Loucy (cell line): Measurements from ENCODE around the gene ARHGEF12.

Experiments used
- H2AFZ ChIP-seq: fragments of 200-600 bp; sonication (generic); 2 replicates; pipeline ENCODE4 v1.6.0; 2016; ENCODE audit warnings: antibody characterized with exemption, mild to moderate bottlenecking, low read length, moderate library complexity
- H3F3A ChIP-seq: fragments of 200-600 bp; 2 replicates; pipeline ENCODE4 v1.6.0; 2016; ENCODE audit warnings: antibody characterized with exemption, low read depth, mild to moderate bottlenecking
- H3K27me3 ChIP-seq: fragments of 200-600 bp; sonication (generic); 2 replicates; pipeline ENCODE4 v1.6.1; 2014; ENCODE audit warnings: low read length, mild to moderate bottlenecking; ENCODE audit not compliant: insufficient read depth, poor library complexity, severe bottlenecking
- H3K36me3 ChIP-seq: fragments of 200-600 bp; sonication (generic); 2 replicates; pipeline ENCODE4 v1.6.1; 2016; ENCODE audit warnings: low read length; ENCODE audit not compliant: insufficient read depth
- H3K4me1 ChIP-seq: fragments of 200-600 bp; sonication (generic); 2 replicates; pipeline ENCODE4 v1.5.1; 2014; ENCODE audit warnings: low read length, mild to moderate bottlenecking; ENCODE audit not compliant: insufficient read depth, poor library complexity, severe bottlenecking
- H3K4me2 ChIP-seq: fragments of 200-600 bp; sonication (generic); 2 replicates; pipeline ENCODE4 v1.6.0; 2014; ENCODE audit warnings: antibody characterized with exemption, low read length, low read depth, mild to moderate bottlenecking; ENCODE audit not compliant: poor library complexity, severe bottlenecking
- H3K4me3 ChIP-seq: fragments of 200-600 bp; sonication (generic); 2 replicates; pipeline ENCODE4 v1.5.1; 2014; ENCODE audit warnings: low read length, mild to moderate bottlenecking, mixed read lengths; ENCODE audit not compliant: poor library complexity, severe bottlenecking
- H3K79me2 ChIP-seq: fragments of 200-600 bp; sonication (generic); 2 replicates; pipeline ENCODE4 v1.6.1; 2014; ENCODE audit warnings: low read length; ENCODE audit not compliant: insufficient read depth
- H3K9ac ChIP-seq: fragments of 200-600 bp; sonication (generic); 2 replicates; pipeline ENCODE4 v1.6.0; 2014; ENCODE audit warnings: mild to moderate bottlenecking, low read depth, low read length, moderate library complexity; ENCODE audit not compliant: poor library complexity, severe bottlenecking
- H3K9me2 ChIP-seq: fragments of 200-600 bp; sonication (generic); replicated peaks from 2 replicates; pipeline ENCODE4 v1.6.1; 2016; ENCODE audit warnings: low read depth, low read length, mixed read lengths
- H3K9me3 ChIP-seq: fragments of 200-600 bp; sonication (generic); 2 replicates; pipeline ENCODE4 v1.6.1; 2014; ENCODE audit warnings: mild to moderate bottlenecking, antibody characterized with exemption, low read length, low read depth; ENCODE audit not compliant: insufficient read depth
- H4K20me1 ChIP-seq: fragments of 200-600 bp; sonication (generic); 2 replicates; pipeline ENCODE4 v1.6.0; 2014; ENCODE audit warnings: antibody characterized with exemption, low read length, mild to moderate bottlenecking; ENCODE audit not compliant: insufficient read depth, poor library complexity, severe bottlenecking
- CTCF ChIP-seq: fragments of 200-600 bp; sonication (generic); conservative IDR thresholded peaks from 2 replicates; pipeline ENCODE4 v1.5.1; 2014; ENCODE audit warnings: mild to moderate bottlenecking, antibody characterized with exemption, low read length
- EZH2phosphoT487 ChIP-seq: fragments of 200-600 bp; IDR thresholded peaks from 2 replicates; pipeline ENCODE4 v1.6.1; 2018; ENCODE audit warnings: antibody characterized with exemption, mild to moderate bottlenecking, moderate library complexity, borderline replicate concordance

Gene ARHGEF12

GRCh38 chr11:120518356-120518755, 182.1 kb downstream of the ARHGEF12 start:
- Histone ChIP-seq H3K27me3 (no peaks in the 10 kb centered on the region), H3K36me3 (no peaks in the 10 kb centered on the region), H3K4me2 (no peak overlapping the region), H3K9me3 (no peaks in the 10 kb centered on the region), H4K20me1 (no peaks in the 10 kb centered on the region), H3F3A (no peaks in the 10 kb centered on the region), H3K4me3 (no peak overlapping the region), H3K9ac (no peak overlapping the region), H3K4me1 (no peaks in the 10 kb centered on the region), H2AFZ (no peak overlapping the region), H3K79me2 (no peaks in the 10 kb centered on the region), H3K9me2 (no peaks in the 10 kb centered on the region)
- TF ChIP-seq EZH2phosphoT487 (no peak), CTCF (no peak)

DNA sequence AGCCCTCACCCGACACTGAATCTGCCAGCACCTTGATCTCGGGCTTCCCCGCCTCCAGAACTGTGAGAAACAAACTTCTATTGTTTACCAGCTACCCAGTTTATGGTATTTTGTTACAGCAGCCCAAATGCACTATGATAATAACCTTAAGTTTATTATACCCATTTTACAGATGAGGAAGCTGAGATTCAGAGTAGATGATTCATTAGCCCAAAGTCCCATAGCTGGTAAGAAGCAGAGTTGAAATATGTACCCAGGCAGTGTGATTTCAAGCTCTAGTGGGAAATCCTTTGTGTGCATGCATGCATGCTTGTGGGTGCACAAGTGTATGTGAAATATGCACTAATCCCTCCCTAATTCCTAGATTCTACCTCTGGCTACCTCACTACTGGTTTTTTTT, 183.3 kb downstream of the ARHGEF12 start:
- Histone ChIP-seq H3K4me3 (no peak overlapping the region), H3K9ac (no peak overlapping the region), H3K79me2 (no peaks in the 10 kb centered on the region), H3K9me2 (no peaks in the 10 kb centered on the region), H3K4me1 (no peaks in the 10 kb centered on the region), H3K36me3 (no peaks in the 10 kb centered on the region), H4K20me1 (no peaks in the 10 kb centered on the region), H3K27me3 (no peaks in the 10 kb centered on the region), H3K4me2 (no peak overlapping the region), H2AFZ (no peak overlapping the region), H3F3A (no peaks in the 10 kb centered on the region), H3K9me3 (no peaks in the 10 kb centered on the region)
- no peak for TF ChIP-seq CTCF
- no peak for TF ChIP-seq EZH2phosphoT487

GRCh38 chr11:120520091-120520822, 184.0 kb downstream of the ARHGEF12 start:
- no peak for TF ChIP-seq CTCF
- TF ChIP-seq EZH2phosphoT487, result no peak
- no peaks in the 10 kb centered on the region for H3K9me3 ChIP-seq
- H3F3A ChIP-seq, result no peaks in the 10 kb centered on the region
- H3K27me3 ChIP-seq, result no peaks in the 10 kb centered on the region
- no peak overlapping the region for H3K4me3 ChIP-seq
- no peaks in the 10 kb centered on the region for H3K36me3 ChIP-seq
- no peaks in the 10 kb centered on the region for H3K4me1 ChIP-seq
- no peak overlapping the region for H3K9ac ChIP-seq
- H3K4me2 ChIP-seq, result no peak overlapping the region
- no peaks in the 10 kb centered on the region for H3K9me2 ChIP-seq
- no peak overlapping the region for H2AFZ ChIP-seq
- H3K79me2 ChIP-seq, result no peaks in the 10 kb centered on the region
- H4K20me1 ChIP-seq, result no peaks in the 10 kb centered on the region
